Activated B cell treated with CpG ODN at 0.5 μM for 24 hours (primary cell): Measurements from ENCODE around the gene GALNT14. TPM values are rescaled to one million over a fixed set of nuclear protein-coding genes. Genes with fewer than 3 reads are reported as not detected.

Experiments
- ATAC-seq: fragments of 200-7000 bp; cut with Tn5 transposase; one replicate; pipeline ENCODE4 v1.10.0; 2021; ENCODE audit warnings: low read depth, mild to moderate bottlenecking, moderate library complexity
- CTCF ChIA-PET: fragments of 350-600 bp; sonication (Branson Sonifier 250); formaldehyde crosslinking; loops from one replicate; lab custom pipeline; 2021; ENCODE audit warnings: antibody characterized with exemption; lab: Charles Lee
- POLR2A ChIA-PET: fragments of 350-600 bp; sonication (Branson Sonifier 250); formaldehyde crosslinking; loops from one replicate; lab custom pipeline; 2021; ENCODE audit warnings: antibody characterized with exemption; lab: Charles Lee
- DNase-seq: peaks from one replicate; pipeline ENCODE4 v3.0.0; 2022
- H3K27ac Mint-ChIP-seq: one replicate; pipeline ENCODE4 v1.8.0; 2020; ENCODE audit warnings: mixed read lengths
- H3K27me3 Mint-ChIP-seq: one replicate; pipeline ENCODE4 v1.8.0; 2021; ENCODE audit warnings: mixed read lengths
- H3K36me3 Mint-ChIP-seq: one replicate; pipeline ENCODE4 v1.8.0; 2021; ENCODE audit warnings: low read depth, mixed read lengths
- H3K4me1 Mint-ChIP-seq: one replicate; pipeline ENCODE4 v1.8.0; 2021; ENCODE audit warnings: mixed read lengths
- H3K4me3 Mint-ChIP-seq: one replicate; pipeline ENCODE4 v1.8.0; 2020; ENCODE audit warnings: mild to moderate bottlenecking, mixed read lengths
- H3K9me3 Mint-ChIP-seq: one replicate; pipeline ENCODE4 v1.8.0; 2020; ENCODE audit warnings: mixed read lengths
- intact Hi-C: fragments of 100-400 bp; cut with micrococcal nuclease; formaldehyde crosslinking; loops from one replicate; pipeline ENCODE4 v1.15.1; 2024
- total RNA-seq: library from RNA; stranded (reverse); gene quantifications from 2 replicates; pipeline ENCODE4 v1.2.3, GENCODE V29; 2022
- TF ChIP-seq, protein P1 (sequence below): fragments of 200-600 bp; IDR thresholded peaks from one replicate; pipeline ENCODE4 v1.8.0; 2022; ENCODE audit warnings: antibody characterized with exemption, mild to moderate bottlenecking

GALNT14 gene
- total RNA-seq, 1 donor from 2014 or later = 6.6 TPM

DNA sequence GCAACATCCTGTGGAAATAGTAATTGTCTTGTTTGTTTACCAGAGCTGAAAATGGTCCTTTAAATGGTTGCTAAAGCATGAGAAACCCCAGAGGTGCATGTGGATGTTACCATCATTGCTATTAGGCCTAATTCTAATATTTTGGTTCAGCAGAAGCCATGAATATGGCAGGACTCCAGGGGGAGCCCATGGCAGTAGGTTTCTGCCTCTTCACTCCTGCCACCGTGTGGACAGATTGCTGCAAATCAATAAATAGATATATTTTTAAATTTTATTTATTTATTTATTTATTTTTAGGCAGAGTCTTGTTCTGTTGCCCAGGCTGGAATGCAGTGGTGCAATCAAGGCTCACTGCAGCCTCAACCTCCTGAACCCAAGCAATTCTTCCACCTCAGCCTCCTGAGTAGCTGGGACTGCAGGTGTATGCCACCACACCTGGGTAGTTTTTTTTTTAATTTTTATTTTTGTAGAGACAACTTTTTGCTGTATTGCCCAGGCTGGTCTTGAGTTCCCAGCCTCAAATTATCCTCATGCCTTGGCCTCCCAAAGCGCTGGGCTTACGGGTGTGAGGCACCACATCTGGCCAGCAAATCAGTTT lies 276.1 kb downstream of the GALNT14 start:
- Mint-ChIP-seq H3K9me3 (no peaks in the 10 kb centered on the region), H3K36me3 (no peaks in the 10 kb centered on the region), H3K27ac (no peak overlapping the region), H3K27me3 (peaks cover 2% of the 10 kb centered on the region), H3K4me3 (no peak overlapping the region), H3K4me1 (peaks cover 18% of the 10 kb centered on the region)
- POLR2A ChIA-PET = interaction anchor here (1.1 kb wide), 1 partner anchor 306 kb away, joined by 3 read pairs; no protein-coding TSS in a partner anchor
- intact Hi-C loops = loop anchor here (1.0 to 10.0 kb wide), 6 partner anchors 148 to 697 kb away; partner anchors contain the start of gene GALNT14
- CTCF ChIA-PET = interaction anchor here (0.7 to 6.3 kb wide), 12 partner anchors 13 to 697 kb away, joined by 3 to 90 read pairs (median 4); partner anchors contain the start of gene GALNT14
- DNase-seq = no peak
- ATAC-seq = peak; percentile 76
- TF ChIP-seq, protein P1, sequence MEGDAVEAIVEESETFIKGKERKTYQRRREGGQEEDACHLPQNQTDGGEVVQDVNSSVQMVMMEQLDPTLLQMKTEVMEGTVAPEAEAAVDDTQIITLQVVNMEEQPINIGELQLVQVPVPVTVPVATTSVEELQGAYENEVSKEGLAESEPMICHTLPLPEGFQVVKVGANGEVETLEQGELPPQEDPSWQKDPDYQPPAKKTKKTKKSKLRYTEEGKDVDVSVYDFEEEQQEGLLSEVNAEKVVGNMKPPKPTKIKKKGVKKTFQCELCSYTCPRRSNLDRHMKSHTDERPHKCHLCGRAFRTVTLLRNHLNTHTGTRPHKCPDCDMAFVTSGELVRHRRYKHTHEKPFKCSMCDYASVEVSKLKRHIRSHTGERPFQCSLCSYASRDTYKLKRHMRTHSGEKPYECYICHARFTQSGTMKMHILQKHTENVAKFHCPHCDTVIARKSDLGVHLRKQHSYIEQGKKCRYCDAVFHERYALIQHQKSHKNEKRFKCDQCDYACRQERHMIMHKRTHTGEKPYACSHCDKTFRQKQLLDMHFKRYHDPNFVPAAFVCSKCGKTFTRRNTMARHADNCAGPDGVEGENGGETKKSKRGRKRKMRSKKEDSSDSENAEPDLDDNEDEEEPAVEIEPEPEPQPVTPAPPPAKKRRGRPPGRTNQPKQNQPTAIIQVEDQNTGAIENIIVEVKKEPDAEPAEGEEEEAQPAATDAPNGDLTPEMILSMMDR = no peak

DNA sequence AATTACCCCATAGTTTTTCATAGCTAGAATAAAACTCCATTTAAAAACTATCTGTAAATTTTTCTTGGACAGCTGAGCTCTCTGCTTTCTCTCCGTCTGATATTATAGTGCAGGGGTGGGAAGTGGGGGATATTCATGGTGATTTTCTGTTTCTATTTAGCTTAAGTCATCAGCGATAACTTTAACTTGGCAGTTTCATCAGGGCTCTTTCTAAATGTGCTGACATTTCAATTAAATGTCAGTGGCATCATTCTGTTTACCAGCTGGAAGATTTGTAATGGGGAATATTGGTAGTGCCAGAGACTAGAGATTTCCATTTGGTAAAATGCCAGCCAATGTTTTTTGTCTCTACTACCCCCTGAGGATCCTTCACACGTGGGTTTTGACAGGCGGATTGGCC lies 277.5 kb downstream of the GALNT14 start:
- intact Hi-C loops = loop anchor here (5.0 to 10.0 kb wide), 2 partner anchors 397 to 696 kb away; no protein-coding TSS in a partner anchor
- DNase-seq (no peak), ATAC-seq (no peak)
- no peaks in the 10 kb centered on the region for H3K36me3 Mint-ChIP-seq
- peaks cover 6% of the 10 kb centered on the region for H3K27me3 Mint-ChIP-seq
- ChIA-PET CTCF (interaction anchor here (1.0 to 6.3 kb wide), 5 partner anchors 17 to 696 kb away, joined by 3 to 90 read pairs (median 4); no protein-coding TSS in a partner anchor), POLR2A (no interaction called here)
- no peak overlapping the region for H3K27ac Mint-ChIP-seq
- H3K9me3 Mint-ChIP-seq = no peaks in the 10 kb centered on the region
- H3K4me3 Mint-ChIP-seq = no peak overlapping the region
- TF ChIP-seq, protein P1 = no peak
- peaks cover 3% of the 10 kb centered on the region for H3K4me1 Mint-ChIP-seq

Other genes starting within 250 kb of the GALNT14 start
- gene CAPN14, start 79.1 kb upstream of the GALNT14 start, total RNA-seq = 2.4 and 3.3 TPM in 2 replicates
- 38.1 and 40.3 TPM in 2 replicates for gene EHD3, start 95.7 kb upstream of the GALNT14 start, total RNA-seq